Hepatocyte (in vitro differentiated cells): ENCODE results near the gene RIPK4. TPM values are rescaled to one million over a fixed set of nuclear protein-coding genes. Genes with fewer than 3 reads are reported as not detected.

Experiments
- DNase-seq: peaks from one replicate; pipeline ENCODE4 v3.0.0-alpha.2; 2016; ENCODE audit warnings: low spot score
- H2AFZ ChIP-seq: fragments of 200-600 bp; sonication (generic); 2 replicates; pipeline ENCODE4 v1.6.0; 2016; ENCODE audit warnings: antibody characterized with exemption, mild to moderate bottlenecking
- H3K27ac ChIP-seq: fragments of 200-600 bp; sonication (generic); 2 replicates; pipeline ENCODE4 v1.5.1; 2016; ENCODE audit warnings: mild to moderate bottlenecking
- H3K27me3 ChIP-seq: fragments of 200-600 bp; sonication (generic); 2 replicates; pipeline ENCODE4 v1.6.1; 2016
- H3K36me3 ChIP-seq: fragments of 200-600 bp; sonication (generic); replicated peaks from 2 replicates; pipeline ENCODE4 v1.5.1; 2016; ENCODE audit warnings: low read depth; ENCODE audit not compliant: insufficient read depth
- H3K4me1 ChIP-seq: fragments of 200-600 bp; sonication (generic); 2 replicates; pipeline ENCODE4 v1.5.1; 2016; ENCODE audit warnings: mild to moderate bottlenecking, moderate library complexity; ENCODE audit not compliant: insufficient read depth
- H3K4me2 ChIP-seq: fragments of 200-600 bp; sonication (generic); 2 replicates; pipeline ENCODE4 v1.6.0; 2016
- H3K4me3 ChIP-seq: fragments of 200-600 bp; sonication (generic); 2 replicates; pipeline ENCODE4 v1.5.1; 2016; ENCODE audit warnings: mild to moderate bottlenecking
- H3K79me2 ChIP-seq: fragments of 200-600 bp; sonication (generic); 2 replicates; pipeline ENCODE4 v1.6.0; 2017; ENCODE audit warnings: mild to moderate bottlenecking
- H3K9me2 ChIP-seq: fragments of 200-600 bp; sonication (generic); replicated peaks from 2 replicates; pipeline ENCODE4 v1.6.0; 2017; ENCODE audit warnings: mild to moderate bottlenecking; ENCODE audit not compliant: insufficient read depth
- H3K9me3 ChIP-seq: fragments of 200-600 bp; sonication (generic); 2 replicates; pipeline ENCODE4 v1.5.1; 2016; ENCODE audit warnings: low read depth, mild to moderate bottlenecking
- H4K20me1 ChIP-seq: fragments of 200-600 bp; sonication (generic); 2 replicates; pipeline ENCODE4 v1.6.0; 2016; ENCODE audit warnings: mild to moderate bottlenecking; ENCODE audit not compliant: insufficient read depth, poor library complexity, severe bottlenecking
- CTCF ChIP-seq: fragments of 200-600 bp; sonication (generic); IDR thresholded peaks from 2 replicates; pipeline ENCODE4 v1.5.1; 2016; ENCODE audit warnings: antibody characterized with exemption, mild to moderate bottlenecking; ENCODE audit not compliant: poor library complexity
- EZH2 ChIP-seq: fragments of 200-600 bp; sonication (generic); IDR thresholded peaks from 2 replicates; pipeline ENCODE4 v1.6.1; 2016; ENCODE audit warnings: antibody characterized with exemption, mild to moderate bottlenecking, borderline replicate concordance
- EZH2phosphoT487 ChIP-seq: fragments of 200-600 bp; sonication (generic); IDR thresholded peaks from one replicate; pipeline ENCODE4 v1.6.1; 2018; ENCODE audit warnings: antibody characterized with exemption, mild to moderate bottlenecking, low read depth, moderate library complexity; ENCODE audit not compliant: unreplicated experiment, severe bottlenecking
- WGBS: methylation state at CpG from one replicate; pipeline ENCODE4 v1.1.6; 2016; ENCODE audit warnings: low lambda C conversion rate; ENCODE audit errors: missing lambda C conversion rate; 5-methylcytosine and 5-hydroxymethylcytosine counted together
- polyA plus RNA-seq: library from polyadenylated mRNA; unstranded; fragments of >200 nt; fragmentation: Nextera tagmentation; extraction: Ambion mirVana; gene quantifications from 2 replicates; pipeline ENCODE4 v1.2.1, GENCODE V29; 2016
- total RNA-seq: library from RNA; depleted of rRNA; stranded (reverse); fragments of >200 nt; gene quantifications from 2 replicates; pipeline ENCODE4 v1.2.3, GENCODE V29; 2014

The RIPK4 gene
- total and polyA plus RNA-seq, 2 experiments from 2014 or later = 28.1 to 32.8 TPM

GRCh38 chr21:41747943-41748738, 18.7 kb downstream of the RIPK4 start:
- Histone ChIP-seq H4K20me1 (peaks cover 27% of the 10 kb centered on the region), H3K79me2 (peaks cover 67% of the 10 kb centered on the region), H3K9me3 (no peaks in the 10 kb centered on the region), H3K27me3 (no peaks in the 10 kb centered on the region), H3K27ac (no peak overlapping the region), H2AFZ (no peak overlapping the region), H3K4me2 (no peak overlapping the region), H3K4me3 (no peak overlapping the region), H3K9me2 (no peaks in the 10 kb centered on the region), H3K36me3 (no peaks in the 10 kb centered on the region), H3K4me1 (peaks cover 32% of the 10 kb centered on the region)
- no peak for TF ChIP-seq EZH2phosphoT487
- no peak for TF ChIP-seq EZH2
- TF ChIP-seq CTCF = no peak
- 94% methylated on average over 20 of the region's 20 CpGs for WGBS
- no peak for DNase-seq

GRCh38 chr21:41746744-41747006, 20.2 kb downstream of the RIPK4 start:
- TF ChIP-seq CTCF = no peak
- TF ChIP-seq EZH2phosphoT487 = no peak
- TF ChIP-seq EZH2 = no peak
- Histone ChIP-seq H3K9me3 (no peaks in the 10 kb centered on the region), H3K4me1 (peaks cover 23% of the 10 kb centered on the region), H4K20me1 (peaks cover 19% of the 10 kb centered on the region), H3K4me2 (no peak overlapping the region), H3K36me3 (no peaks in the 10 kb centered on the region), H3K27me3 (no peaks in the 10 kb centered on the region), H3K9me2 (no peaks in the 10 kb centered on the region), H2AFZ (no peak overlapping the region), H3K4me3 (no peak overlapping the region), H3K79me2 (peaks cover 55% of the 10 kb centered on the region), H3K27ac (no peak overlapping the region)
- WGBS = 98% methylated on average over 8 of the region's 8 CpGs
- no peak for DNase-seq

GRCh38 chr21:41745971-41746743, 20.7 kb downstream of the RIPK4 start:
- Histone ChIP-seq H3K27me3 (no peaks in the 10 kb centered on the region), H3K4me2 (no peak overlapping the region), H3K27ac (no peak overlapping the region), H3K9me2 (no peaks in the 10 kb centered on the region), H3K9me3 (no peaks in the 10 kb centered on the region), H4K20me1 (peaks cover 17% of the 10 kb centered on the region), H3K79me2 (peaks cover 54% of the 10 kb centered on the region), H3K4me1 (peaks cover 18% of the 10 kb centered on the region), H3K4me3 (no peak overlapping the region), H2AFZ (no peak overlapping the region), H3K36me3 (no peaks in the 10 kb centered on the region)
- TF ChIP-seq CTCF (no peak), EZH2 (no peak), EZH2phosphoT487 (no peak)
- DNase-seq = no peak
- WGBS = 96% methylated on average over 34 of the region's 34 CpGs
